ENCODE measurements around the gene FOXP2.

The FOXP2 gene

GRCh38 chr7:114722562-114722961 lies 307.9 kb downstream of the FOXP2 start:
- DNase-seq (ENCODE audit: low read depth): no peak

GRCh38 chr7:114723308-114723707 lies 308.7 kb downstream of the FOXP2 start:
- no peak for DNase-seq (ENCODE audit: low read depth)

- no peak for DNase-seq (ENCODE audit: low read depth)
These were observed 325.5 kb downstream of the FOXP2 start for GRCh38 chr7:114740095-114740494.

GRCh38 chr7:114740941-114741340 lies 326.3 kb downstream of the FOXP2 start:
- no peak for DNase-seq (ENCODE audit: low read depth)

GRCh38 chr7:114741911-114742310 lies 327.3 kb downstream of the FOXP2 start:
- no peak for DNase-seq (ENCODE audit: low read depth)

Measured in activated T-cell treated with anti-CD3 and anti-CD28 coated beads for 24 hours (primary cell).